H1 (cell line): ENCODE data around the gene GNG13. TPM values are rescaled to one million over a fixed set of nuclear protein-coding genes. Genes with fewer than 3 reads are reported as not detected.

ENCODE experiments used
- CREB1 ChIP-seq: IDR thresholded peaks from 2 replicates; pipeline ENCODE4 v1.6.1; 2012; ENCODE audit warnings: inconsistent platforms
- HDAC6 ChIP-seq: IDR thresholded peaks from one replicate; pipeline ENCODE4 v1.7.1; 2012; ENCODE audit warnings: low read depth, mild to moderate bottlenecking, inconsistent platforms, low read length, moderate library complexity
- RFX5 ChIP-seq: IDR thresholded peaks from 2 replicates; pipeline ENCODE4 v1.6.1; 2011; ENCODE audit warnings: low read depth, low read length, improper control_type of control experiment, borderline replicate concordance
- SP1 ChIP-seq: IDR thresholded peaks from 2 replicates; pipeline ENCODE4 v1.6.1; 2011; ENCODE audit warnings: low read depth, low read length
- TBP ChIP-seq: IDR thresholded peaks from 2 replicates; pipeline ENCODE4 v1.6.1; 2011; ENCODE audit warnings: low read depth, low read length, improper control_type of control experiment
- polyA plus RNA-seq, 7 experiments: library from polyadenylated mRNA; depleted of rRNA in 3 of 7; stranded (reverse) in 5 of 7; unstranded in 2 of 7; fragments of >200 nt in 5 of 7; fragments of 200-250 nt in 2 of 7; gene quantifications; 1 replicate in 5 of 7; 2 replicates in 1 of 7; 4 replicates in 1 of 7; pipeline versions ENCODE4 v1.2.1 to v1.2.3, GENCODE V29; 2011 to 2013; ENCODE audit warnings: missing spikeins in 2 of 7, mixed read lengths in 2 of 7
- total RNA-seq: library from RNA; stranded (reverse); fragmentation: NEBNext Ultra II Directional; extraction: Animal tissue kit (Norgen Biotek cat#: 25700); gene quantifications from 2 replicates; pipeline ENCODE4 v1.2.1, GENCODE V29; 2021
- TF ChIP-seq, protein P1 (sequence below): fragments of 300-600 bp; sonication (generic); IDR thresholded peaks from 2 replicates; pipeline ENCODE4 v1.7.1; 2012; ENCODE audit warnings: low read length, moderate library complexity, mild to moderate bottlenecking, inconsistent platforms; ENCODE audit not compliant: insufficient replicate concordance
- TF ChIP-seq, protein P2 (sequence below): IDR thresholded peaks from 2 replicates; pipeline ENCODE4 v1.6.1; 2011; ENCODE audit warnings: low read depth, mild to moderate bottlenecking, low read length; ENCODE audit not compliant: insufficient read depth

GNG13 gene
- total and polyA plus RNA-seq, 2 of the 8 experiments (the other 6 are each of a cell fraction or from before 2014, with no cell fraction given), result not detected

DNA sequence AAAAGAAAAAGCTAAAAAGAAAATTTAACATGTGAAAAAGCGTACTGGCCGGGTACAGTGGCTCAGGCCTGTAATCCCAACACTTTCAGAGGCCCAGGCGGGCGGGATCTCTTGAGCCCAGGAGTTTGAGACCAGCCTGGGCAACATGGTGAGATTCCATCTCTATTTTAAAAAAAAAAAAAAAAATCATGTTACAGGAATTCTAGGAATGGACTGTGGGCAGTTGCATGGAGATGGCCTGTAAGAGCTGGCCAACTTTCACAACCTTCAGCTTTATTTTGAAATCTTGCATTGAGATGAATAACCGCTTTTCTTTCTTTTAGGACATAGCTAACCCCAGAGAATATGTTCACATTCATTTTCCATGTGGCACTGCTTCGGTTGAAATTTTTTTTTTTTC, 51.5 kb downstream of the GNG13 start (continued):
- TF ChIP-seq, protein P1, sequence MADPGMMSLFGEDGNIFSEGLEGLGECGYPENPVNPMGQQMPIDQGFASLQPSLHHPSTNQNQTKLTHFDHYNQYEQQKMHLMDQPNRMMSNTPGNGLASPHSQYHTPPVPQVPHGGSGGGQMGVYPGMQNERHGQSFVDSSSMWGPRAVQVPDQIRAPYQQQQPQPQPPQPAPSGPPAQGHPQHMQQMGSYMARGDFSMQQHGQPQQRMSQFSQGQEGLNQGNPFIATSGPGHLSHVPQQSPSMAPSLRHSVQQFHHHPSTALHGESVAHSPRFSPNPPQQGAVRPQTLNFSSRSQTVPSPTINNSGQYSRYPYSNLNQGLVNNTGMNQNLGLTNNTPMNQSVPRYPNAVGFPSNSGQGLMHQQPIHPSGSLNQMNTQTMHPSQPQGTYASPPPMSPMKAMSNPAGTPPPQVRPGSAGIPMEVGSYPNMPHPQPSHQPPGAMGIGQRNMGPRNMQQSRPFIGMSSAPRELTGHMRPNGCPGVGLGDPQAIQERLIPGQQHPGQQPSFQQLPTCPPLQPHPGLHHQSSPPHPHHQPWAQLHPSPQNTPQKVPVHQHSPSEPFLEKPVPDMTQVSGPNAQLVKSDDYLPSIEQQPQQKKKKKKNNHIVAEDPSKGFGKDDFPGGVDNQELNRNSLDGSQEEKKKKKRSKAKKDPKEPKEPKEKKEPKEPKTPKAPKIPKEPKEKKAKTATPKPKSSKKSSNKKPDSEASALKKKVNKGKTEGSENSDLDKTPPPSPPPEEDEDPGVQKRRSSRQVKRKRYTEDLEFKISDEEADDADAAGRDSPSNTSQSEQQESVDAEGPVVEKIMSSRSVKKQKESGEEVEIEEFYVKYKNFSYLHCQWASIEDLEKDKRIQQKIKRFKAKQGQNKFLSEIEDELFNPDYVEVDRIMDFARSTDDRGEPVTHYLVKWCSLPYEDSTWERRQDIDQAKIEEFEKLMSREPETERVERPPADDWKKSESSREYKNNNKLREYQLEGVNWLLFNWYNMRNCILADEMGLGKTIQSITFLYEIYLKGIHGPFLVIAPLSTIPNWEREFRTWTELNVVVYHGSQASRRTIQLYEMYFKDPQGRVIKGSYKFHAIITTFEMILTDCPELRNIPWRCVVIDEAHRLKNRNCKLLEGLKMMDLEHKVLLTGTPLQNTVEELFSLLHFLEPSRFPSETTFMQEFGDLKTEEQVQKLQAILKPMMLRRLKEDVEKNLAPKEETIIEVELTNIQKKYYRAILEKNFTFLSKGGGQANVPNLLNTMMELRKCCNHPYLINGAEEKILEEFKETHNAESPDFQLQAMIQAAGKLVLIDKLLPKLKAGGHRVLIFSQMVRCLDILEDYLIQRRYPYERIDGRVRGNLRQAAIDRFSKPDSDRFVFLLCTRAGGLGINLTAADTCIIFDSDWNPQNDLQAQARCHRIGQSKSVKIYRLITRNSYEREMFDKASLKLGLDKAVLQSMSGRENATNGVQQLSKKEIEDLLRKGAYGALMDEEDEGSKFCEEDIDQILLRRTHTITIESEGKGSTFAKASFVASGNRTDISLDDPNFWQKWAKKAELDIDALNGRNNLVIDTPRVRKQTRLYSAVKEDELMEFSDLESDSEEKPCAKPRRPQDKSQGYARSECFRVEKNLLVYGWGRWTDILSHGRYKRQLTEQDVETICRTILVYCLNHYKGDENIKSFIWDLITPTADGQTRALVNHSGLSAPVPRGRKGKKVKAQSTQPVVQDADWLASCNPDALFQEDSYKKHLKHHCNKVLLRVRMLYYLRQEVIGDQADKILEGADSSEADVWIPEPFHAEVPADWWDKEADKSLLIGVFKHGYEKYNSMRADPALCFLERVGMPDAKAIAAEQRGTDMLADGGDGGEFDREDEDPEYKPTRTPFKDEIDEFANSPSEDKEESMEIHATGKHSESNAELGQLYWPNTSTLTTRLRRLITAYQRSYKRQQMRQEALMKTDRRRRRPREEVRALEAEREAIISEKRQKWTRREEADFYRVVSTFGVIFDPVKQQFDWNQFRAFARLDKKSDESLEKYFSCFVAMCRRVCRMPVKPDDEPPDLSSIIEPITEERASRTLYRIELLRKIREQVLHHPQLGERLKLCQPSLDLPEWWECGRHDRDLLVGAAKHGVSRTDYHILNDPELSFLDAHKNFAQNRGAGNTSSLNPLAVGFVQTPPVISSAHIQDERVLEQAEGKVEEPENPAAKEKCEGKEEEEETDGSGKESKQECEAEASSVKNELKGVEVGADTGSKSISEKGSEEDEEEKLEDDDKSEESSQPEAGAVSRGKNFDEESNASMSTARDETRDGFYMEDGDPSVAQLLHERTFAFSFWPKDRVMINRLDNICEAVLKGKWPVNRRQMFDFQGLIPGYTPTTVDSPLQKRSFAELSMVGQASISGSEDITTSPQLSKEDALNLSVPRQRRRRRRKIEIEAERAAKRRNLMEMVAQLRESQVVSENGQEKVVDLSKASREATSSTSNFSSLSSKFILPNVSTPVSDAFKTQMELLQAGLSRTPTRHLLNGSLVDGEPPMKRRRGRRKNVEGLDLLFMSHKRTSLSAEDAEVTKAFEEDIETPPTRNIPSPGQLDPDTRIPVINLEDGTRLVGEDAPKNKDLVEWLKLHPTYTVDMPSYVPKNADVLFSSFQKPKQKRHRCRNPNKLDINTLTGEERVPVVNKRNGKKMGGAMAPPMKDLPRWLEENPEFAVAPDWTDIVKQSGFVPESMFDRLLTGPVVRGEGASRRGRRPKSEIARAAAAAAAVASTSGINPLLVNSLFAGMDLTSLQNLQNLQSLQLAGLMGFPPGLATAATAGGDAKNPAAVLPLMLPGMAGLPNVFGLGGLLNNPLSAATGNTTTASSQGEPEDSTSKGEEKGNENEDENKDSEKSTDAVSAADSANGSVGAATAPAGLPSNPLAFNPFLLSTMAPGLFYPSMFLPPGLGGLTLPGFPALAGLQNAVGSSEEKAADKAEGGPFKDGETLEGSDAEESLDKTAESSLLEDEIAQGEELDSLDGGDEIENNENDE, result no peak
- TF ChIP-seq SP1 (no peak), CREB1 (no peak), TBP (no peak), HDAC6 (no peak), RFX5 (no peak)
- TF ChIP-seq, protein P2, sequence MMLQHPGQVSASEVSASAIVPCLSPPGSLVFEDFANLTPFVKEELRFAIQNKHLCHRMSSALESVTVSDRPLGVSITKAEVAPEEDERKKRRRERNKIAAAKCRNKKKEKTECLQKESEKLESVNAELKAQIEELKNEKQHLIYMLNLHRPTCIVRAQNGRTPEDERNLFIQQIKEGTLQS, result no peak
